MCF 10A (cell line): Measurements from ENCODE around the gene GALNT10. TPM values are rescaled to one million over a fixed set of nuclear protein-coding genes. Genes with fewer than 3 reads are reported as not detected.

Source experiments
- BruUV-seq: library from RNA; stranded (reverse); fragments of 400-500 nt; replicated peaks from 2 replicates; lab custom pipeline; 2021; lab: Mats Ljungman, UMichigan
- CTCF ChIA-PET: fragments of 300-600 bp; sonication (Branson Sonifier 250); formaldehyde crosslinking; extraction: SDS; loops from one replicate; lab custom pipeline; 2021; ENCODE audit warnings: antibody characterized with exemption, inconsistent platforms; lab: Yijun Ruan, JAX
- POLR2A ChIA-PET: fragments of 300-600, 350-650 bp; sonication (Branson Sonifier 250); formaldehyde crosslinking; extraction: SDS; loops from one replicate; lab custom pipeline; 2020; ENCODE audit warnings: antibody characterized with exemption, inconsistent platforms; lab: Yijun Ruan, JAX
- DNase-seq: peaks from one replicate; pipeline ENCODE4 v3.0.0-alpha.2; 2018; ENCODE audit not compliant: unreplicated experiment
- H3K27ac Mint-ChIP-seq: one replicate; pipeline ENCODE4 v1.8.0; 2022; ENCODE audit warnings: mild to moderate bottlenecking, low read depth, mixed read lengths; ENCODE audit not compliant: unreplicated experiment
- H3K27me3 Mint-ChIP-seq: one replicate; pipeline ENCODE4 v1.8.0; 2022; ENCODE audit warnings: mixed read lengths; ENCODE audit not compliant: insufficient read depth, unreplicated experiment
- H3K36me3 Mint-ChIP-seq: one replicate; pipeline ENCODE4 v1.8.0; 2022; ENCODE audit warnings: mild to moderate bottlenecking, moderate library complexity, mixed read lengths; ENCODE audit not compliant: insufficient read depth, unreplicated experiment
- H3K4me1 Mint-ChIP-seq: one replicate; pipeline ENCODE4 v1.8.0; 2022; ENCODE audit warnings: mixed read lengths; ENCODE audit not compliant: insufficient read depth, unreplicated experiment
- H3K4me3 Mint-ChIP-seq: one replicate; pipeline ENCODE4 v1.8.0; 2022; ENCODE audit warnings: mild to moderate bottlenecking, moderate library complexity, mixed read lengths; ENCODE audit not compliant: unreplicated experiment
- H3K9me3 Mint-ChIP-seq: one replicate; pipeline ENCODE4 v1.8.0; 2022; ENCODE audit warnings: mixed read lengths; ENCODE audit not compliant: unreplicated experiment
- intact Hi-C: fragments of 100-400 bp; cut with micrococcal nuclease; formaldehyde crosslinking; loops from 2 replicates; pipeline ENCODE4 v1.14.1; 2022
- microRNA-seq: library from miRNA; unstranded; fragments of <30 nt; microRNA quantifications from one replicate; pipeline ENCODE4 v1.2.0, GENCODE V29; 2022
- total RNA-seq: library from RNA; stranded (reverse); gene quantifications from 2 replicates; pipeline ENCODE4 v1.2.3, GENCODE V29; 2022
- TF ChIP-seq, protein P1 (sequence below): fragments of 200-600 bp; IDR thresholded peaks from one replicate; pipeline ENCODE4 v1.8.0; 2022; ENCODE audit warnings: antibody characterized with exemption, mild to moderate bottlenecking; ENCODE audit not compliant: unreplicated experiment

Gene GALNT10
- total RNA-seq, 1 experiment from 2014 or later: 57.4 TPM

DNA sequence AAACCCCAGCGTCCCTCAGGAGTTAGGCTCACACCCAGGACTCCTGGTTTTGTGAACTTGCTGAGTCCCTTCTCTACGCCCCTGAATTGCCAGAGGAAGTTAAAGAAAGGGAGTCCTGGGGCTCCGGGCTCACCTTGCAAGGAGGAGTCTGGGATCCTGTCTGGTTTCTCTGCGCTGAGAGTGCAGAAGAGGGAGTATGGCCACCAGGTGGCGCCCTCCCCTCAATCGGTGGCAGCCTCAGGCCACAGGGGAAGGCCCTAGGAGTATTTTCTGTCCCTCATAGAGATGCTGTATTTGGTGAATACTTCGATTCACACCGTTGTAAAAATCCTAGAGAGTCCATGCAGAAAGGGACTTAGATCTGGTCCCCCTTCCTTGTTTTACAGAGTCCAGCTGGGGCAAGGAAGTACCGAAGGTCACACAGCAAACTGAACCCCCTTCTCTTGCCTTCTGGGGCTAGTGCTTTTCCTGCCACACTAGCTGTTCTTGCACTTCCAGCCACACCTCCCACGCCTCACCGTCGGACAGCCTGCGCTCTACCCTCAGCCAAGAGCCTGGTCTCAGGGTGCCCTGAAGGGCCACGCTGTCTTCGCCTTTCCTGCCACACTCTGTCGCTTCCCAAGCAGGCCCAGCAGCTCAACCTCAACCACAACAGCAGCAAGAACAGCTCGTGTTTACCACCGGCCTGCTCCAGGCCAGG, 277.3 kb downstream of the GALNT10 start:
- H3K4me1 Mint-ChIP-seq: peaks cover 14% of the 10 kb centered on the region
- no TSS peak for BruUV-seq

DNA sequence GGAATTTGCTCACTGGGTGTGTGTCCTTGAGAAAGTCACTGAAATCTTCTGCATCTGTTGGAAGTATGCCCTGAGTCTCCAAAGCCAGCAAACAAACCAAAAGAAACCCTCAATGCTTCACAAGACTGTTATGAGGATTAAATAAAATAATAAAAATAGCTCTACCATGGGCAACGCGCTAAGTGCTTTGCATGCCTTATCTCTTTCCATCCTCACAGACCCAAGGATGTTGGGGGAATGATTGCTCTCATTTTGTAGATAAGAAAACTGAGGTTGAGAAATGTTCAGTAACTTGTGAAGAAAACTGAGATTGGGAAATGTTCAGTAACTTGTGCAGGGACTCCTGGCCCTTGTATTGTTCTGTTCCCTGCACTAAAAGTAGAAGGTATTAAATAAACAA, 279.6 kb downstream of the GALNT10 start:
- Mint-ChIP-seq H3K27ac (no peak overlapping the region), H3K4me1 (peaks cover 14% of the 10 kb centered on the region), H3K36me3 (no peaks in the 10 kb centered on the region), H3K9me3 (no peaks in the 10 kb centered on the region), H3K4me3 (no peak overlapping the region), H3K27me3 (peaks cover 47% of the 10 kb centered on the region)
- no peak for DNase-seq
- TF ChIP-seq, protein P1, sequence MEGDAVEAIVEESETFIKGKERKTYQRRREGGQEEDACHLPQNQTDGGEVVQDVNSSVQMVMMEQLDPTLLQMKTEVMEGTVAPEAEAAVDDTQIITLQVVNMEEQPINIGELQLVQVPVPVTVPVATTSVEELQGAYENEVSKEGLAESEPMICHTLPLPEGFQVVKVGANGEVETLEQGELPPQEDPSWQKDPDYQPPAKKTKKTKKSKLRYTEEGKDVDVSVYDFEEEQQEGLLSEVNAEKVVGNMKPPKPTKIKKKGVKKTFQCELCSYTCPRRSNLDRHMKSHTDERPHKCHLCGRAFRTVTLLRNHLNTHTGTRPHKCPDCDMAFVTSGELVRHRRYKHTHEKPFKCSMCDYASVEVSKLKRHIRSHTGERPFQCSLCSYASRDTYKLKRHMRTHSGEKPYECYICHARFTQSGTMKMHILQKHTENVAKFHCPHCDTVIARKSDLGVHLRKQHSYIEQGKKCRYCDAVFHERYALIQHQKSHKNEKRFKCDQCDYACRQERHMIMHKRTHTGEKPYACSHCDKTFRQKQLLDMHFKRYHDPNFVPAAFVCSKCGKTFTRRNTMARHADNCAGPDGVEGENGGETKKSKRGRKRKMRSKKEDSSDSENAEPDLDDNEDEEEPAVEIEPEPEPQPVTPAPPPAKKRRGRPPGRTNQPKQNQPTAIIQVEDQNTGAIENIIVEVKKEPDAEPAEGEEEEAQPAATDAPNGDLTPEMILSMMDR: no peak
- intact Hi-C loops: no loop called here
- ChIA-PET CTCF (interaction anchor here (0.9 to 13.0 kb wide), 9 partner anchors 15 to 497 kb away, joined by 3 to 351 read pairs (median 6); no protein-coding TSS in a partner anchor), POLR2A (interaction anchor here (0.6 to 1.6 kb wide), 2 partner anchors 141 to 465 kb away, joined by 3 to 4 read pairs; no protein-coding TSS in a partner anchor)
- no TSS peak for BruUV-seq

More for the DNA sequence above, 277.3 kb downstream of the GALNT10 start:
- Mint-ChIP-seq H3K4me3 (no peak overlapping the region), H3K27ac (no peak overlapping the region), H3K27me3 (peaks cover 24% of the 10 kb centered on the region), H3K9me3 (no peaks in the 10 kb centered on the region), H3K36me3 (no peaks in the 10 kb centered on the region)
- DNase-seq: peak; percentile 83
- POLR2A ChIA-PET: interaction anchor here (1.0 kb wide), 1 partner anchor 145 kb away, joined by 3 read pairs; no protein-coding TSS in a partner anchor
- TF ChIP-seq, protein P1: peak; percentile 96
- CTCF ChIA-PET: interaction anchor here (0.5 to 13.0 kb wide), 76 partner anchors 9 to 1935 kb away, joined by 3 to 351 read pairs (median 4); no protein-coding TSS in a partner anchor
- intact Hi-C loops: loop anchor here (1.0 to 5.0 kb wide), 4 partner anchors 53 to 496 kb away; no protein-coding TSS in a partner anchor

Small RNAs within 50 kb of the gene (microRNA-seq; reads per million reads assigned to microRNA genes)
- 24.6 reads per million, percentile 60 among the genes with 10 or more reads in this experiment for gene MIR1294

Other genes with a start within 250 kb of the GALNT10 start
- 48.8 and 76.3 TPM in 2 replicates for gene FAM114A2, start 151.8 kb upstream of the GALNT10 start, total RNA-seq
- 48.8 and 56.0 TPM in 2 replicates for gene MFAP3, start 151.8 kb upstream of the GALNT10 start, total RNA-seq